ENCODE data around the gene GPR152.

Gene GPR152

GRCh38 chr11:67440229-67441097 lies 12.1 kb downstream of the GPR152 start:
- no peak for DNase-seq (ENCODE audit: low read depth, low spot score)

- no peak for DNase-seq (ENCODE audit: low read depth, low spot score)
Measured at GRCh38 chr11:67439321-67440228, 13.0 kb downstream of the GPR152 start.

DNA sequence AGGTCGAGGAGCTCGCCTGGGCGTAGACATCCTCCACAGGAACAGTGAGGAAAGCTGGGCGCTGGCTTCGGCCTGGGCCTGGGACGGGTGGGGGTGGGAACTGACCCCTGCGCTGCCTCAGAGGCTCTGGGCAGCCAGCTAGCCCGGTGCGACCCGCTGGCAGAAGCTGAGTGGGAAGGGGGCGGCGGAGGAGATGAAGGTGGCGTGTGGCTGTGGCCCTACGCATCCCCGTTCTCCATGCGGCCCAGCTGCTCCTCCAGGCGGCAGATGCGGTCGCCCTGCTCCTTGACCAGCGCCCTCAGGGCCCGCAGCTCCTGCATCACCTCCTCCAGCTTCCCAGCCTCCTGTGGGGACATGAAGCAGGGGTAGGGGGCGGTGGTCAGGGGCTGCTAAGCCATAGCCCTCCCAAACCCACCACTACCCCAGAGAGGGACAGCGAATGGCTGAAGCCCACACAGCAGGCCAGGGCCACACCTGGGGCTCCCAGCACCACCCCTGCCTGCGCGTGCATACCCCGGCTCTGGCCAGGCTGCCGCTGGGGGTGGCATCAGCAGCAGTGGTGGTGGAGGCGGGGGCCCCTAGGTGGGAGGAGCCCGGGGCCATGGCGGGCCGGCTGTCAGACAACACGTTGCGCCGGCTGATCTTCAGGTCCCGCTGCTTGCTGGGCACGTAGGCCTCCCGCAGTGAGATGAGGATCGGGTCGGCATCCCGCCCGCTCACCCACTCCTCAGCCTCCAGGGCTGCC lies 14.2 kb downstream of the GPR152 start:
- DNase-seq (ENCODE audit: low read depth, low spot score): peak; percentile 59

- DNase-seq (ENCODE audit: low read depth, low spot score): no peak
Measured at GRCh38 chr11:67437809-67438157, 14.7 kb downstream of the GPR152 start.

GRCh38 chr11:67437082-67437808 lies 15.3 kb downstream of the GPR152 start, which contains the start of gene PTPRCAP:
Gene PTPRCAP, minus strand, starts transcription at chr11:67437682. Its CDS starts 63 bp downstream, at chr11:67437619.
- peak; percentile 44 for DNase-seq (ENCODE audit: low read depth, low spot score)

DNA sequence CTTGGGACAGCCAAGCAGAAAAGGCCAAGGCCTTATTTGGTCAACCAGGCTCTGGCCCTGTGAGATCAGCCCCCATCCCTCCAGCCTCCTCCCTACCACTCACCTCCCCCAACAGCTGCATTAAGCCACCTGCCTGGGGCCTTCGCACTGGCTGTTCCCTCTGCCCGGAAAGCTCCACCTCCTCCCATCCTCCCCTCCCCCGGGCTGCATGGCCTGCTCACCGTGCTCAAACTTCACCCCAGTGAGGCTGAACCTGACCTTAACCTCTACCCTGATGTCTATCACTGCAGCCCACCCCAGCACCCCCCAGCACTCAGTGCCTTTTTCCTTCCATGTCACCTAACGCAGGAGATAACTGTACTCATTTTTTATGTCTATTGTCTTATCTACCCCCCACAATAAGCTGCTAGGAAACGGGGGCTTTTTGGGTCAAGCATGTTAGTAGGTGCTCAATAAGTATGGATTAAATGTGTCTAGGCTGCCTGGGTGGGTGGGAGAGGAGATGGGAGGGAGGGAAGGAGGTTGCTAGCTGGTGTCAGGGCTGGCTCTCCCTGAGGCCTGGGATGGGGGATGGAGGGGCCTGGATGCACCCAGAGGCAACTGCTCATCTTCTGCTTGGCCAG lies 16.0 kb downstream of the GPR152 start:
- peak; percentile 44 for DNase-seq (ENCODE audit: low read depth, low spot score)

- no peak for DNase-seq (ENCODE audit: low read depth, low spot score)
Measured at GRCh38 chr11:67435727-67436458, 16.6 kb downstream of the GPR152 start.

GRCh38 chr11:67435031-67435726 lies 17.4 kb downstream of the GPR152 start:
- no peak for DNase-seq (ENCODE audit: low read depth, low spot score)

DNA sequence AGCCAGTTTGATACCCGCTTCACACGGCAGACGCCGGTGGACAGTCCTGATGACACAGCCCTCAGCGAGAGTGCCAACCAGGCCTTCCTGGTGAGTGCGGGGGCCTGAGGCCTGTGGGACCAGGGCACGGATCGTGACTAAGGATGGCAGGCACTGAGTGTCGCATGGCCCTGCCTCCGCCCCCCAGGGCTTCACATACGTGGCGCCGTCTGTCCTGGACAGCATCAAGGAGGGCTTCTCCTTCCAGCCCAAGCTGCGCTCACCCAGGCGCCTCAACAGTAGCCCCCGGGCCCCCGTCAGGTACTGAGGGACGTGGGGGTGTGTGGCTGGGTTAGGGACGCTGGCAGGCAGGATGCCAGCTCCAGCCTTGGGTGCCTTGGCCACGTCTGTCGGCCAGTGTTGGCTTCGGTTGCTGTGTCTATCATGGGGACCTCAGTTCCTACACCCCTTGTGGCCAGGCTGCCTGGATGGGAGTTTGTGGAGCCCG lies 18.1 kb downstream of the GPR152 start:
- DNase-seq (ENCODE audit: low read depth, low spot score): no peak

GRCh38 chr11:67433536-67434394 lies 18.8 kb downstream of the GPR152 start:
- no peak for DNase-seq (ENCODE audit: low read depth, low spot score)

DNA sequence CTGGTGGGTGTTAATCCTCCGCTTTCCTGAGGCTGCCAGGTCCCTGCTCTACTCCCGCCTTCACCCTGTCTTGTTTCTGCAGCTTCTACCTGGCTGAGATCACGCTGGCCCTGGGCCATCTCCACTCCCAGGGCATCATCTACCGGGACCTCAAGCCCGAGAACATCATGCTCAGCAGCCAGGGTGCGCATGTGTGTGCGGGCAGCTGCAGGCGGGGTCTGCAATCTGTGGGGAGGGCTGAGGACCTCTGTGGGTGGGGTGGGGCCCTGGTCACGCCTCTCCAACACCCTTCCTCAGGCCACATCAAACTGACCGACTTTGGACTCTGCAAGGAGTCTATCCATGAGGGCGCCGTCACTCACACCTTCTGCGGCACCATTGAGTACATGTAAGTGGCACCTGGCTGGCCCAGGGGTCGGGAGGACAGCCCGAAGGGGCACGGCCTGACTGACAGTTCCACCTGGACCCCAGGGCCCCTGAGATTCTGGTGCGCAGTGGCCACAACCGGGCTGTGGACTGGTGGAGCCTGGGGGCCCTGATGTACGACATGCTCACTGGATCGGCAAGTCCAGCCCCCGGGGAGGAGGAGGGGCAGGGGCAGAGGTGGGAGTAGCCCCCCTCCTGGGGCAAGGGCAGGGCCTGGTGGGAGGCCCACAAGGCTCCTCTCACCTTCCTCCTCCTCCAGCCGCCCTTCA lies 19.7 kb downstream of the GPR152 start:
- DNase-seq (ENCODE audit: low read depth, low spot score): no peak

DNA sequence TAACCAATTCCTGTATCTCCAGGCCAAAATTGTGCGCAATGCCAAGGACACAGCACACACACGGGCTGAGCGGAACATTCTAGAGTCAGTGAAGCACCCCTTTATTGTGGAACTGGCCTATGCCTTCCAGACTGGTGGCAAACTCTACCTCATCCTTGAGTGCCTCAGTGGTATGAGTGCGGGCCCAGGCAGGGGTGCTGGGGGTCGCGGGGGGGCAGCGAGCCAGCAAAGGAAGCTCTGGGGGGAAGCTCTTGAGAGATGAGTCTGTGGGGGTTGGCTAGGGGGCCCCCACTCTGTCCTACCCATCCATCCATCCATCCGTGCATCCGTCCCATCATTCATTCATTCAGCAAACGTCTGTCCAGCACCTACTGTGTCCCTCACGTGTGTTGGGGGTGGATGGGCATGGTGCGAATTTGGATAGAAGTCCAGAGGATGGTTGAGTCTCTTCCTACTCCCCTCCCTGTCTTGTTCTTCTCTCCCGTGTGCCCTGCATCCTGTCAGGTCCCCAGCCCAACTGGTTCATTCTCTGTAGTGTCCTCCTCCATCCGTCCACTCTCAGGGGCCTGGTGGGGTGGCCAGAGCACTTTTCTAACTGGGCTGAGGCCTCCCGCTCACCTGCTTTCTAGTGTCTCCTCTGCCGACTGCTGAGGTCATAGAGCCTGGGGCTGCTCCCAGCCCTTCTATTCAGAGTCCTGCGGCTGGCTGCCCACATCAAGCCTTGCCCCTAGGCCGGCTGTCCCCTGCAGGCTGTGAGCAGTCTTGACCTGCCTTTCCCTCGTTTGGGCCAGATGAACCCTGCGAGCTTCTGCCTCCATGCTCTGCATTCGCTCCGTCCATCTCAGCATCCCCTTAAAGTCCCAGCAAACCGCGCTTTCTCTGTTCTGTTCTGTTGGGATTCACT lies 20.9 kb downstream of the GPR152 start:
- DNase-seq (ENCODE audit: low read depth, low spot score): no peak

- no peak for DNase-seq (ENCODE audit: low read depth, low spot score)
Measured at GRCh38 chr11:67429722-67430121, 22.8 kb downstream of the GPR152 start.

DNA sequence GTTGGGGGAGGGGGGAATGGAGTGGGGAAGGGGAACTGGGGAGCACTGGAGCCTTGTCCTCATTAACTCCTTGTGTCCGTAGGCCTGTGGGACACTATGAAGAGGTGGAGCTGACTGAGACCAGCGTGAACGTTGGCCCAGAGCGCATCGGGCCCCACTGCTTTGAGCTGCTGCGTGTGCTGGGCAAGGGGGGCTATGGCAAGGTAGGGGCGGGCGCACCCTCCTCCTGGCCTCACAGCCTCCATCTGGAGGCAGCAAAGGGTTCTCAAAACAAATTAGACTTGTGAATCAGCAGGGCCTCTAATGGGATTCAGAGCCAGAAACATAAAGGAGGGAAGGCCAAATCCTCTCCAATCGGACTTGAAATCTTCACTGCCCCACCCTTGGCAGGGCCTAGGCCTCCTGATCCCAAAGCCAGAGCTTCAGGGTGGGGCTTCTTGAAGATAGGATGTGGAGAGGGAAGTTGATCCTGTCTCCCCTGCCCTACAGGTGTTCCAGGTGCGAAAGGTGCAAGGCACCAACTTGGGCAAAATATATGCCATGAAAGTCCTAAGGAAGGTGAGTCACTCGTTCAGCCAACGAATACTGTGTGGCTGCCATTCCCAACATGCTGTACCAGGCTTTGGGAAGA lies 23.4 kb downstream of the GPR152 start:
- DNase-seq (ENCODE audit: low read depth, low spot score): no peak

DNA sequence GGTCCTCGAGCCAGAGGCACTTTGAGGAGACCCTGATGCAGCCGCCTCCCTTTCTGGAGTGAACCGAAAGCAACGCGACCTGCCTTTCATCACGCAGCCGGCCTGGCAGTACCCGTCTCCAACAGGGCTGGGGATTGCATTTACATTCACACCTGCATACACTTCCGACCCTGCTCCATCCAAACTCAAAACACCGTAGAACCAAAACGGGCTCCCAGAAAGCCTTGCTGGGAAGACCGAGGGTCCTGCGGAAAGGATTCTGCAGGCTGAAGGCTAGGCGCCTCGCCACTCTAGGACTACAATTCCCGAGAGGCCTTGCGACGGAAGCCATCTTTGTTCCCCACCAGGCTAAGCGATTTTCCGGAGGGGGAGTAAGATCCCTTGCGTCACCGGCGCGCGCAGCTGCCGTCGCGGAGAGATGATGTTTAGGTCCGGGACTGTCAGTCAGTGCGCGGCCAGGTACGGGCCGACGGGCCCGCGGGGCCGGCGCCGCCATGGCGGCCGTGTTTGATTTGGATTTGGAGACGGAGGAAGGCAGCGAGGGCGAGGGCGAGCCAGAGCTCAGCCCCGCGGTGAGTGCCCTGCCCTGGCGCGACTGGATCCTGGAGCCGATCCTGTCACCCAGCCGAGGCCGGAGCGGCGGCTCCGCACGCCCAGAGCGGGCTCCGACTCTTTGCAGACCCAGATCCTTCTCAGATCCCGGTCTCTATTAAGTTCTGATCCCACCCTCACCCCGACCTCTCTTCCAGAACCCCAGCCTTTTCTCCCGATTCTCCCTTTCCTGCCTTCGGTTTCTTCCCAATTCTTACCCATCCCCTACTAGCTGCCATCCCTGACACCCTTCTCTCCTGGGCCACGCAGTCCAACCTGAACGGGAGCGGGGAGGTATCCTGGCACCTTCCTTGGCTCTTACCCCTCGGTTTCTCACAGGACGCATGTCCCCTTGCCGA lies 24.2 kb downstream of the GPR152 start, which contains the start of gene RPS6KB2:
Gene RPS6KB2 (plus strand): TSS at position 443 of the 950 bp plus-strand sequence. CDS start 52 bp downstream, at position 495.
- DNase-seq (ENCODE audit: low read depth, low spot score): peak; percentile 99

Measured in activated naive CD8-positive, alpha-beta T cell treated with anti-CD3 and anti-CD28 coated beads, Interleukin-2, amount 50 U/mL, for 16 hours (primary cell).